Suprapubic skin (tissue), 4 donors: ENCODE results near the gene SIGLEC12. TPM values are rescaled to one million over a fixed set of nuclear protein-coding genes. Genes with fewer than 3 reads are reported as not detected.
"Not testable (repeated sequence)": the region's sequence is repeated elsewhere in the genome, so short reads cannot be mapped to it uniquely, and the experiment has no call there.

ENCODE experiments used
- DNase-seq, 2 donors: peaks; one replicate each; pipeline ENCODE4 v3.0.0-alpha.2; 2019; ENCODE audit warnings: low spot score in 2 of 2
- H3K27ac ChIP-seq: fragments of 200-600 bp; sonication (generic); one replicate; pipeline ENCODE4 v1.5.1; 2019
- H3K27me3 ChIP-seq: fragments of 200-600 bp; sonication (generic); one replicate; pipeline ENCODE4 v1.5.1; 2019
- H3K36me3 ChIP-seq: fragments of 200-600 bp; sonication (generic); one replicate; pipeline ENCODE4 v1.5.1; 2019
- H3K4me1 ChIP-seq: fragments of 200-600 bp; sonication (generic); one replicate; pipeline ENCODE4 v1.5.1; 2019
- H3K4me3 ChIP-seq: fragments of 200-600 bp; sonication (generic); one replicate; pipeline ENCODE4 v1.5.1; 2019; ENCODE audit warnings: mild to moderate bottlenecking
- H3K9me3 ChIP-seq: fragments of 200-600 bp; sonication (generic); one replicate; pipeline ENCODE4 v1.5.1; 2019
- EP300 ChIP-seq: sonication (generic); formaldehyde crosslinking; IDR thresholded peaks from one replicate; pipeline ENCODE4 v1.6.1; 2017; ENCODE audit warnings: antibody characterized with exemption
- POLR2A ChIP-seq, 2 donors: fragments of 450-650 bp; IDR thresholded peaks; one replicate each; pipeline ENCODE4 v1.6.1; 2017; ENCODE audit warnings: antibody characterized with exemption in 2 of 2, mild to moderate bottlenecking in 2 of 2, moderate library complexity in 2 of 2
- POLR2AphosphoS5 ChIP-seq, 3 donors: sonication (generic); formaldehyde crosslinking; IDR thresholded peaks; one replicate each; pipeline ENCODE4 v1.6.1; 2017; ENCODE audit warnings: antibody characterized with exemption in 3 of 3
- WGBS: methylation state at CpG from one replicate; pipeline ENCODE4 v1.1.5; 2018; 5-methylcytosine and 5-hydroxymethylcytosine counted together
- total RNA-seq, 4 donors: library from RNA; depleted of rRNA; stranded (reverse); fragments of >200 nt; gene quantifications; one replicate each; pipeline ENCODE4 v1.1.0, GENCODE V29; 2016
- TF ChIP-seq, protein P1 (sequence below), 2 donors: fragments of 200-600 bp in 1 of 2; fragments of 450-650 bp in 1 of 2; sonication (generic) in 1 of 2; IDR thresholded peaks; one replicate each; pipeline ENCODE4 v1.5.1; 2016 to 2019; ENCODE audit warnings: antibody characterized with exemption in 2 of 2, mild to moderate bottlenecking in 1 of 2, moderate library complexity in 1 of 2

The SIGLEC12 gene
- total RNA-seq, 4 donors from 2014 or later = not detected

- TF ChIP-seq POLR2AphosphoS5 (IDR thresholded peaks at IDR 0.05) (no peak), POLR2A (IDR thresholded peaks at IDR 0.05) (no peak), EP300 (no peak)
- TF ChIP-seq, protein P1, sequence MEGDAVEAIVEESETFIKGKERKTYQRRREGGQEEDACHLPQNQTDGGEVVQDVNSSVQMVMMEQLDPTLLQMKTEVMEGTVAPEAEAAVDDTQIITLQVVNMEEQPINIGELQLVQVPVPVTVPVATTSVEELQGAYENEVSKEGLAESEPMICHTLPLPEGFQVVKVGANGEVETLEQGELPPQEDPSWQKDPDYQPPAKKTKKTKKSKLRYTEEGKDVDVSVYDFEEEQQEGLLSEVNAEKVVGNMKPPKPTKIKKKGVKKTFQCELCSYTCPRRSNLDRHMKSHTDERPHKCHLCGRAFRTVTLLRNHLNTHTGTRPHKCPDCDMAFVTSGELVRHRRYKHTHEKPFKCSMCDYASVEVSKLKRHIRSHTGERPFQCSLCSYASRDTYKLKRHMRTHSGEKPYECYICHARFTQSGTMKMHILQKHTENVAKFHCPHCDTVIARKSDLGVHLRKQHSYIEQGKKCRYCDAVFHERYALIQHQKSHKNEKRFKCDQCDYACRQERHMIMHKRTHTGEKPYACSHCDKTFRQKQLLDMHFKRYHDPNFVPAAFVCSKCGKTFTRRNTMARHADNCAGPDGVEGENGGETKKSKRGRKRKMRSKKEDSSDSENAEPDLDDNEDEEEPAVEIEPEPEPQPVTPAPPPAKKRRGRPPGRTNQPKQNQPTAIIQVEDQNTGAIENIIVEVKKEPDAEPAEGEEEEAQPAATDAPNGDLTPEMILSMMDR (IDR thresholded peaks at IDR 0.05) = no peak
- Histone ChIP-seq H3K9me3 (no peaks in the 10 kb centered on the region), H3K4me3 (no peak overlapping the region), H3K27ac (no peak overlapping the region), H3K27me3 (peaks cover 23% of the 10 kb centered on the region), H3K36me3 (no peaks in the 10 kb centered on the region), H3K4me1 (no peaks in the 10 kb centered on the region)
- peak in 1 of 2 donors; percentile 28 for DNase-seq
- 43% methylated on average over 4 of the region's 4 CpGs for WGBS
Observed at GRCh38 chr19:51469162-51469561, 32.4 kb downstream of the SIGLEC12 start.

DNA sequence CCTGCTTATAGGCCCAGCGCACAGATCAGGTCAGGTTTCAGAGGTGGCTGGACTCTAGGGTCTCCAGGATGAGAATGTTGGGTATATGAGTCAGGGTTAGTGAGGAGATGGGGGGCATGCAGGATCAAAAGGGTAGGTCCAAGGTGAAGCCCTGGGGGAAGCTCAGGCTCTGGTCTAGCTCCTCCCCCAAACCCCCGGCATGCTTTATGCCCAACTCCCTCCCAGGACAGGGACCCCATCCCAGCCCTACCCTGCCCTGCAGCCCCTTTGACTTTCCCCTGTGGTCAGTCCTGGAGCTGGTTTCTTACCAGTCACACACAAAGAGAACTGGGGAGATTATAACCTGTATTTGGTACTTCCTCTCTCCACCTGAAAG is 33.1 kb downstream of the SIGLEC12 start:
- Histone ChIP-seq H3K9me3 (no peaks in the 10 kb centered on the region), H3K4me1 (no peaks in the 10 kb centered on the region), H3K27me3 (peaks cover 19% of the 10 kb centered on the region), H3K4me3 (no peak overlapping the region), H3K36me3 (no peaks in the 10 kb centered on the region), H3K27ac (no peak overlapping the region)
- TF ChIP-seq POLR2A (IDR thresholded peaks at IDR 0.05) = no peak
- no peak for TF ChIP-seq POLR2AphosphoS5 (IDR thresholded peaks at IDR 0.05)
- no peak for TF ChIP-seq EP300
- TF ChIP-seq, protein P1 (IDR thresholded peaks at IDR 0.05) = no peak
- peak in 1 of 2 donors; percentile 24 for DNase-seq
- WGBS = 78% methylated on average over 2 of the region's 2 CpGs

DNA sequence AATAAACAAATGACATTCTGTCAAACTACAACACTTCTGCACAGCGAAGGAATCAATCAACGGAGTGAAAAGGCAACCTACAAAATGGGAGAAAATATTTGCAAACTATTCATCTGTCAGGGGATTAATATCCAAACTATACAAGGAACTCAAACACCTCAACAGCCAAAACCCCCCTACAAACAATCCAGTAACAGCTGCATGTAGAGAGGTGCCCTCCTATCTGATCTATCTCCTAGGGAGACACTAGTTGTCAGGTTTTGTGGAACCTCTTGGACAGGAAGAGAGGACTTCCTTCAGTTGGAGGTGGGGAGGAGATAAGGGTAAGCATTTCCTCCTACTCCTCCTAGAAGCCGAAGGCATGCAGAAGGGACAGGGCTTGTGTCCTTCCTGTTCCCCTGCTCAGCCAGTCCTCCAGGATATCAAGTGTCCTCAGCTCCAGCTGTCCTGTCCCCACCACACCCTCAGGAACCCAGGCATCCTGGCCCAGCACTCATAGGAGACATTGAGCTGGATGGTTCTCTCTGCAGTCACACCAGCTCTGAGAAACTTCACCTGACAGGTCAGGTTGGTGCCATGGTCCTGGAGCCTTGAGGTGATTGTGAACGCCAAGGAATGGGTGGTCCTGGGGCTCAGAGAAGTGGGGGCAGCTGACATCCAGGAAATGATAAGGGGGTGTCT is 33.6 kb downstream of the SIGLEC12 start:
- Histone ChIP-seq H3K4me1 (no peaks in the 10 kb centered on the region), H3K4me3 (no peak overlapping the region), H3K36me3 (no peaks in the 10 kb centered on the region), H3K27me3 (peaks cover 17% of the 10 kb centered on the region), H3K9me3 (no peaks in the 10 kb centered on the region), H3K27ac (no peak overlapping the region)
- WGBS = 76% methylated on average over 4 of the region's 4 CpGs
- TF ChIP-seq, protein P1 (IDR thresholded peaks at IDR 0.05) = no peak
- no peak for TF ChIP-seq POLR2AphosphoS5 (IDR thresholded peaks at IDR 0.05)
- TF ChIP-seq EP300 = no peak
- no peak for TF ChIP-seq POLR2A (IDR thresholded peaks at IDR 0.05)
- DNase-seq = peak in 1 of 2 donors; percentile 50

DNA sequence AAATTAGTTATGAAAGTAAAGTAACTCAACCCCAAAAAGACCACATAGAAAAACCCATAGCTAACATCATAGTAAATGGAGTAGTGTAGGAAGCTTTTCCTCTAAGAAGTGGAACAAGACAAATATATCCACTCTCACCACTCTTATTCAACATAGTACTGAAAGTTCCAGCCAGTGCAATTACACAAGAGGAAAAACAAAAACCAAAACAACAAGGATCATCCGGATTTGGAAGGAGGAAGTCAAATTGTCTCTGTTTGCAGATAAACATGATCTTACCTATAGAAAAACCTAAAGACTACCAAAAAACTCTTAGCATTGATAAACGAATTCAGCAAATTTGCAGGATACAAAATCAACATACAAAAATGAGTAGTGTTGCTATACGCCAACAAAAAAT is 34.9 kb downstream of the SIGLEC12 start:
- Histone ChIP-seq H3K27ac (no peak overlapping the region), H3K27me3 (peaks cover 24% of the 10 kb centered on the region), H3K4me1 (no peaks in the 10 kb centered on the region), H3K4me3 (no peak overlapping the region), H3K36me3 (no peaks in the 10 kb centered on the region), H3K9me3 (no peaks in the 10 kb centered on the region)
- DNase-seq = no peak
- TF ChIP-seq EP300 (no peak), POLR2A (IDR thresholded peaks at IDR 0.05) (no peak), POLR2AphosphoS5 (IDR thresholded peaks at IDR 0.05) (no peak)
- TF ChIP-seq, protein P1 (IDR thresholded peaks at IDR 0.05) = no peak
- 53% methylated on average over 3 of the region's 3 CpGs for WGBS

- not testable (repeated sequence) for H3K4me1 ChIP-seq, H3K9me3 ChIP-seq, DNase-seq, H3K4me3 ChIP-seq, H3K36me3 ChIP-seq, H3K27ac ChIP-seq
- peaks cover 25% of the 10 kb centered on the region for H3K27me3 ChIP-seq
- 29% methylated on average over 15 of the region's 33 CpGs for WGBS
Observed at GRCh38 chr19:51463976-51464581, 37.5 kb downstream of the SIGLEC12 start.
